ENCODE measurements around the gene SLC6A6.
A peak's percentile ranks its signal among the peaks of the same experiment; 100 is the strongest.
"Not testable (repeated sequence)": the region's sequence is repeated elsewhere in the genome, so short reads cannot be mapped to it uniquely, and the experiment has no call there.

SLC6A6 gene

DNA sequence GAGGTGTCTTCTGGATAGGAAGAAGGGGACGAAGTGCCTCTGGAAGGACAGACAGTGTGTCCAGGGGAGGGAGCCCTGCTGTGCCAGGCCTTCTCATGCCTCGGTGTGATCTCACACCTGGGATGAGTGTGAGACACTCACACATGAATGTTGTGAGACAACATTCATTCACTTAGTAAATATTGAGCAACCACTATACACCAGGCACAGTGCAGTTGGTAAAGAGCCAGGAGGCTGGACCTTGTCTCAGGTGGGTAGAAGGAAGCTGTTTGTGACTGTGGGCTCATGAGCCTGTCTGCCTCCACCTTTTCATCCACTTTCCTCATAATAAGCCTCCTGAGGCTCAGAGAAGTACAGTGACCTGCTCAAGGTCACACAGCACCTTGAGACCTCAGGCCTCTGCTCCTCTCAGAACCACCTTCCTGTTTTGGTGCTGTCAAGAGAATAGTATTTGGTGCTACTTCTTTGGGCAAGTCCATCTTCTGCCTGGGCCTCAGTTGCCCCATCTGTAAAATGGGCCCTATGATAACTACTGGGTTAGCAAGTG, 20.9 kb downstream of the SLC6A6 start:
- no peak for DNase-seq

DNA sequence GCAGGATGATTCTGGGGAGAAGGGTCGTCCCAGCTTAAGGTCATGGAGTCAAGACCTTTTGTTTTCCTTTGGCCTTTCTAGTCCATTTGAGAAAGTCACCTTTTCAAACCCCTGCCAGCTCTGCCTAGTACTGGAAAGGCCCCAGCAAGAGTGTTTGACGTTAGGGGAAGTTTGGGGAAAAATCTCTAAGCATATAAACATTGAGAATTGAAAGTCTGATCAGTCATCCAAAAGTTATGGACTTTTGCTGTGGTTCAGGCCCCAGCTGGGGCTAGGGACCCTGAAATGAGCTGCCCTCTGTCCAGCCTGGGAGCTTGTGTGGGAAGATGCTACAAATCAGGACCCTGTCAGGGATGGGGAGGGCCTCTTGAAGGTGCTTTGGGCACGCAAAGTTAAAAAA, 21.6 kb downstream of the SLC6A6 start:
- no peak for DNase-seq

GRCh38 chr3:14424711-14425580, 22.5 kb downstream of the SLC6A6 start:
- DNase-seq, result no peak

DNA sequence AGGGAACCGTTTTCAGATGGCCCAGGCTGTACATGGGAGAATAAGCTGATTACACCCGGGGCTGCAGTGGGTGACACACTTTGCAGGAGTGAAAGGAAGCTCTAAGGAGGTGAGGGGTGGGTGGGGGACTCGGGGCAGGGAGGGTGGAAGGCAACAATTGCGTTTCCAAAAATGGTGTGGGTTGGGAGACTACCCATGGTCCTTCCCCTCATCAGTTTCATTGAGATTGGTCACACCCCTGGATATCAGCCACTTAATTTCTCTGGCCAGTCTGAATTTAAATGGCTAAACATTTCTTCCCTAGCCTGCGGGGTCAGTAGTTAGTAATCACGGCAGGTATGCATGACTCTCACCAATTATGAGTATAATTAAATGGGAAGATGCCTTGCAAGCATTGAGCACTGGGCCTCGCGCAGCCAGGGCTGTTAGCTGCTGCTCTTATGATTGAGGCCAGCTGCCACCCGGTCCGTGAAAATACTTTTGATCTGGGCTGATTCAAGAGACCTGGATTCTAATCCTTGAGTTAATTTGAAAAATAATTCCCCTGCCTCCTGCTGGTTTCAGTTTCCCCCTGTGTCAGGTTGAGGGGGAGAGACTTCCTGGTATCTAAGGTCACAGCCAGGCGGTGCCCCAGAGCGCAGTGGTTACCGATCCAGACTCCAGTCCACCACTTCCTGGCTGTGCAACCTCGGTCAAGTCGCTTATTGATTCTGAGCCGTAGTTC, 23.3 kb downstream of the SLC6A6 start:
- DNase-seq, result peak; percentile 48

- DNase-seq, result no peak
Observed at GRCh38 chr3:14426305-14426620, 23.9 kb downstream of the SLC6A6 start.

- no peak for DNase-seq
Observed at GRCh38 chr3:14428087-14429033, 26.0 kb downstream of the SLC6A6 start.

GRCh38 chr3:14429237-14429636, 26.8 kb downstream of the SLC6A6 start:
- DNase-seq, result no peak

GRCh38 chr3:14429640-14430039, 27.2 kb downstream of the SLC6A6 start:
- DNase-seq, result no peak

- DNase-seq, result peak; percentile 22
Observed at GRCh38 chr3:14430053-14430452, 27.6 kb downstream of the SLC6A6 start.

DNA sequence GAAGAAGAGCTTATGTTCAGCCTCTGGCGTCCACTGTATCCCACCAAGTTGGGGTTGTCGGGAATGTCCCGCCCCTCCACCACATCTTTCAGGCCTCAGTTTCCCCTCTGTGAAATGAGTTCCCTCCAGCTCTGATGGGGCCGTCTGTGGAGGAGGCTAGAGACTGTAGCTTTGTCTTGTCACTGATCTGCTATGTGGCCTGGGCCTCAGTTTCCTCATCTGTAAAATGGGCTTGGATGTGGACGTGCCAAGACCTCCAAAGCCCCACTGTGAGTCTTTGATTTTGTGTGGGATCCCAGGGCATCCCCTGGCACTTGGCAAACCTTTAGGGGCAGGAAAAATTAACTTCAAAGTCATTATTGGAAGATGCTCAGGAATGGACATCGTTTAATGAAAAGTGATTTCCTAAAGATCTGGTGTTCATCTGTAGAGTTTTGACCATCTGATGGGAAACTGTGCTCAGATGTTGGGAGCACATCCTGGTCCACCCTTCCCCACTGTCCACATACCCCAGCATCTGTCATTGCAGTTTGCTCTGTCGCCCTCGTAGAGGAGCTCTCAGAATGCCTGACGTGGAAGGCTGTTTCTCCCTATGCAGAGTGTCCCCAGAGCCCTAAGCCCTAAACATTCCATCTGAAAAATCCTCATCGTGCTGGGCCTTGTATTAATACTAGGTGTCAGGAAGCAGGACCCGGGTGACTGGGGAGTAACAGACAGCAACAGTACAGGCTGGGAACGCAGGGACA, 28.5 kb downstream of the SLC6A6 start:
- no peak for DNase-seq

DNA sequence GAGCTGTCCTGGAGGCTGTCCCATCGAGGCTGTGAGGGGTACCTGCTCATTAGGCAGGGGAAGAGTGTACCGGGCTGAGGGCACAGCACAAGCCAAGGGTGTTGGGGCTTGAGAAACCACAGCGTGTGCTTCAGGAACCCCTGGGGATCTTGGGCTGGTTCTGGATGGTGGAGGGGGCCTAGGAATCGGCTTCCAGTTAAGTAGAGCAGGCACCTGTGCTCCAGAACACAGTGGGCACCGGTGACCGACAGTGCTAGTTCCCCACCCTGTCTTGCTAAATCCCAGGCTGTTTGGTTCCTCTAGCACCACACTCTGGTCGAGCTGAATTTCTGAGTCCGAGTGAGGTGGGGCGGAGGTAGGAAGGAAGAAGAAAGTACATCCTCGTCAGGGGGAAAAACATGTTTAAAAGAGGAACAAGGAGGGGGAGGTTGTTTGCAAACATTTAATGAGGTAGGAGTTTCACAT, 29.1 kb downstream of the SLC6A6 start:
- DNase-seq, result peak; percentile 88

DNA sequence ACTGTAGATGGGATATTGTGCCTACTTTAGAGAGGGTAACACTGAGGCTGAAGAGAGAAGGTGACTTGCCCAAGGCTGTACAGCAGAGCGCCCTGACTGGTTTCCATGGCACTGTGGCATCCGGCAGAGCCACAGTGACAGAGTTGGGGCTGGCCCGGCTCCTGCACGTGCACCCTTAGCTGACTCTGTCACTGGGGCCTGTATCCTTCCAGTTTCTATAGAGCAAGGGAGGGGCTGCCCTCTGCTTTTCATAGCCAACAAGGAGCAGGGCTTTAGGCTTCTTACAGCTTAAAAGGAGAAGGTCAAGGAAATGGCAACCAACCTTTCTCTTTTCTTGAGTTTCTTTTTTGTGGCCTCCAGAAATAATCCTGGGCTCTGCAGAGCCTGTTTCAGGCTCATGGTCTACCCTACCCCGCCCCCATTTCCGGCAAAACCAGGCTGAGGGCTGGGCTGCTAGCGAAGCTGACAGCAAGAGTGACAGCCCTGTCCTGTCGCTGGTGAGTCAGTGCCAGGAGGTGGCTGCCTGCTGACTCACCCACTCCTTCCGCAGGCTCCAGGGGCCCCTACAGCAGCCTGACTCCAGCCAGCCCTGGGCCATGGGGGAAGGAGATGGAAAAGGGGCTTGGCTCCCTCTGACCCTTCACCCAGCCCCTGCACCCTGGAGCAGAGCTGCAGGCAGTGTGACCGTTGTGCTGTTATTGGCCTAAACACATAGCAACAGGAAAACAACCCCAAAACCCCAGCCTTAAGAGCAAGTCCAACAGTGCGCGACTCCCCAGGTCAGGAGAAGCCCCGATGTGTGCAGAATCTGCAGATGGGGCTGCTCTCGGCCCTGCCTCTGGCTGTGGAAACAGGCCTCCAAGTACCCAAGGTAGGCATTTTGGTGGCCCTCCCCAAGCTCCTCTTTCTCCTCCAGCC, 29.8 kb downstream of the SLC6A6 start:
- DNase-seq, result peak; percentile 94

- no peak for DNase-seq
Observed at GRCh38 chr3:14433106-14433505, 30.7 kb downstream of the SLC6A6 start.

DNA sequence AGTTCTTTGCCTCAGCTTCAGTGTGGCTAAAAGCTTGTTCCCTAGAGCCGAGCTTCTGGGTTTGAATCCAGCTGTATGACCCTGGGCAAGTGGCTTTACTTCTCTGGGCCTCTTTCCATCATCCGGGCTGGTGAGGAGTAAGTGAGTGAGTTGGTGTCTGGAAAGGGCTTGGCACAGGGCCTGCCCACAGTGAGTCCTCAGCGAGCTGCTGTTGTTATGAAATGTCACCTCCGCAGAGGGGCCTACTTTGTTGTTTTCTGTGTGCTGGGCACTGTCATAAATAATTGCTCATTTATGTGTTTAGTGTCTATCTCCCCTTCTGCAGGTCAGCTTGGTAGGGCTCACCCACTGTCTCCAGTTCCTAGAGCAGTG, 31.7 kb downstream of the SLC6A6 start:
- DNase-seq, result no peak

DNA sequence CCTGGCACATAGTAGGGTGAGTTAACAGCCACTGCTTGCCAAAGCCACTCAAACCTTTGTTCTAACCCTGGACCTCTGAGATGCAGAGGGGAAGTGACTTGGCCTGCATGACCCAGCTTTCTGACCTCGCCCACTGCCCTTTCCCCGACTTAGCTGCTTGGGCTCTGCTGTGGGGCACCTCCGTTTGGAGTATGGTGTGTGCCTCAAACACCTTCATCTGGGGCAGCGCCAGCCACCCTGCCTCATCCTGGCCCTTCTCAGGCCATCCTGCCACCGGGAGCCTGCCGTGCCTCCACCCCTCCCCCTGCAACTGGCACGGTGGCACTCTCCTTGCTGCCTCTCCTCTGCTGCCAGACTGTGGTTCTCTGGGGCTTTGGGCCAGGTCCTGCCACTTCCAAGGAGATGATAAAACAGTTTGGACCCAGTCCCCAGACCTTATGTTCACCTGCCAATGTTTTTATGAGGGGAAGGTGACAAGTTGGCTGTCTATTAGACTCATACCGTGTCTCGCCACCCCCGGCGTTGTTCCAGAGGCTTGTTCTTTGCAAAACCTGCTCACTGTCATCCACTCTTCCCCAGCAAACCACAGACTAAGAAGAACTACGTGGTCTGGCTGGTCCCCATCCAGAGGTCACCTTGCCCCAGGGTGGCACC, 32.2 kb downstream of the SLC6A6 start:
- no peak for DNase-seq

GRCh38 chr3:14435175-14436014, 33.0 kb downstream of the SLC6A6 start:
- no peak for DNase-seq

DNA sequence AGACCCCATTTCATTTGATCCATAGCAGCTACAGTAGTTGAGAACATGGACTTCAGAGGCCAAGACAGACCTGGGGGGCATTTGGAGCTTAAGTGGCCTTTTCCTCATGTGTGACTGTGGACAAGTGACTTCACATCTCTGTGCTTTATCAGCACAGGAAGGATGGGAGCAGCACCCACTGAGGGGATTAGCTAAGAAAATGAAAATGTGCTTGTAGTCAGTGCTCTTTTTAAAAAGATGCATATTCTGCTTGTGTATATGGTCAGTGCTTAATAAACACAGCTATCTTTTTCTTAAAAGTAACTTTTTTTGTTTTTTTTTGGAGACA, 34.5 kb downstream of the SLC6A6 start:
- no peak for DNase-seq

DNA sequence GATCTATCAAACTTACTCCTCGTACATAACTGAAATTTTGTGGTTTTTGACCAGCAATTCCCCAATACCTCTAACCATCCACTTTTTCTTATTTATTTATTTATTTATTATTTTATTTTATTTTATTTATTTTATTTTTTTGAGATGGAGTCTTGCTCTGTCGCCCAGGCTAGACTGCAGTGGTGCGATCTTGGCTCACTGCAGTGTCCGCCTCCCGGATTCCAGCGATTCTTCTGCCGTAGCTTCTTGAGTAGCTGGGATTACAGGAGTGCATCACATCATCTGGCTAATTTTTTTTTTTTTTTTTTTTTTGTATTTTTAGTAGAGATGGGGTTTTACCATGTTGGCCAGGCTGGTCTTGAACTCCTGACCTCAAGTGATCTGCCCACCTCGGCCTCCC, 35.3 kb downstream of the SLC6A6 start:
- DNase-seq, result not testable (repeated sequence)

DNA sequence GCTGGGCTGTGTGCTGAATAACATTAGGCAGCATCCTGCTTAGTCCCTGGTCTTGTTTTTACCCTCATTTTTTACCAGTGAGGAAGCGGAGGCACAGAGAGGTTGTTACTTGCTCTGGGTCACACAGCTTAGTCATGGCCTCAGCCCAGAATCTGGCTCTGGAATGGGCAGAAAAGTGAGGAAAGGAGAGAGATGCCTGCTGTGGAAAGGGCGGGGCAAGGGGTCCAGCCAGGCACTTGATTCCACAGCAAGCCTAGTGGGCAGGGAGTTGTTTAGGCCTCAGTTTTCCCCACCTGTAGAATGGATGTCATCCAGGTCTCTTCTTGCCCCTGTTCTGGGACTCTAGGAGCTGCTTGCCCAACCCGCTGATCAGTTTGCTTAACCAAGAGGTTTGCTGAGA, 35.9 kb downstream of the SLC6A6 start:
- no peak for DNase-seq

DNA sequence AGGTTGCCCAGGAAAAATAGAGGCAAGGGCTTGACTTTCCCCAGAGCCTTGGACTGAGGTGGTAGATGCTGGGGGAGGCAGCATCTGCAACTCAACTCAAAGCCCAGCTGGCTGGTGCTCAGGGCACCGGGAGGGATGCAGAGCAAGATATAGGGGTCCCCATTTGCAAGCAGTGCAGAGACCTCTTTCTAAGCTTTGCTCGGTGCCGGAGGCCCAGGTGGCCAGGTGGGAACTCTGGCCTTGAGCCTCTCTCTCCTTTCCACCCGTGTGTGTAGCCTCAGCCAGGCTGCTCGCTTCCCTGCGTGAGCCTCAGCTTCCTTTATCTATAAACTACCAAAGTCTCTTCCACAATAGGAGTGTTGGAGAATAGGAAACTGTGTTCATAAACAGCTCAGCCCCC, 36.5 kb downstream of the SLC6A6 start:
- DNase-seq, result no peak
